GM12865 (cell line): ENCODE measurements around the gene LRRN4CL.

Experiments used
- DNase-seq: peaks from one replicate; pipeline ENCODE4 v3.0.0; 2010; ENCODE audit warnings: low read depth
- H3K4me3 ChIP-seq: 2 replicates; pipeline ENCODE4 v1.5.1; 2011; ENCODE audit warnings: mild to moderate bottlenecking, low read depth, low read length, control low read depth
- CTCF ChIP-seq: IDR thresholded peaks from 2 replicates; pipeline ENCODE4 v1.5.1; 2011; ENCODE audit warnings: low read length, control low read depth, low read depth, inconsistent platforms; ENCODE audit not compliant: insufficient read depth; ENCODE audit errors: missing control alignments

LRRN4CL gene

GRCh38 chr11:62716206-62716605 lies 26.9 kb upstream of the LRRN4CL start:
- TF ChIP-seq CTCF = no peak
- DNase-seq = no peak
- H3K4me3 ChIP-seq = no peak overlapping the region

GRCh38 chr11:62715150-62716130 lies 26.1 kb upstream of the LRRN4CL start:
- no peak for TF ChIP-seq CTCF
- no peak for DNase-seq
- H3K4me3 ChIP-seq = no peak overlapping the region

- H3K4me3 ChIP-seq = no peak overlapping the region
- TF ChIP-seq CTCF = no peak
- no peak for DNase-seq
Observed at GRCh38 chr11:62713343-62713742, 24.0 kb upstream of the LRRN4CL start.

- DNase-seq = no peak
- TF ChIP-seq CTCF = no peak
- no peak overlapping the region for H3K4me3 ChIP-seq
Observed at GRCh38 chr11:62712861-62713260, 23.5 kb upstream of the LRRN4CL start.

- TF ChIP-seq CTCF = no peak
- no peak for DNase-seq
- H3K4me3 ChIP-seq = no peak overlapping the region
Observed at GRCh38 chr11:62712276-62712812, 23.0 kb upstream of the LRRN4CL start.

- DNase-seq = peak; percentile 68
- TF ChIP-seq CTCF = no peak
- peak overlapping the region; percentile 71 for H3K4me3 ChIP-seq
Observed at GRCh38 chr11:62710001-62710345, 20.6 kb upstream of the LRRN4CL start.
